NCI-H1092 treated with DMSO at 0.1 percent for 48 hours (cell line): Measurements from ENCODE around the gene PIEZO1.

Experiments
- DNase-seq: peaks from one replicate; lab custom pipeline; 2025; lab: John Stamatoyannopoulos, UW

PIEZO1 gene

DNA sequence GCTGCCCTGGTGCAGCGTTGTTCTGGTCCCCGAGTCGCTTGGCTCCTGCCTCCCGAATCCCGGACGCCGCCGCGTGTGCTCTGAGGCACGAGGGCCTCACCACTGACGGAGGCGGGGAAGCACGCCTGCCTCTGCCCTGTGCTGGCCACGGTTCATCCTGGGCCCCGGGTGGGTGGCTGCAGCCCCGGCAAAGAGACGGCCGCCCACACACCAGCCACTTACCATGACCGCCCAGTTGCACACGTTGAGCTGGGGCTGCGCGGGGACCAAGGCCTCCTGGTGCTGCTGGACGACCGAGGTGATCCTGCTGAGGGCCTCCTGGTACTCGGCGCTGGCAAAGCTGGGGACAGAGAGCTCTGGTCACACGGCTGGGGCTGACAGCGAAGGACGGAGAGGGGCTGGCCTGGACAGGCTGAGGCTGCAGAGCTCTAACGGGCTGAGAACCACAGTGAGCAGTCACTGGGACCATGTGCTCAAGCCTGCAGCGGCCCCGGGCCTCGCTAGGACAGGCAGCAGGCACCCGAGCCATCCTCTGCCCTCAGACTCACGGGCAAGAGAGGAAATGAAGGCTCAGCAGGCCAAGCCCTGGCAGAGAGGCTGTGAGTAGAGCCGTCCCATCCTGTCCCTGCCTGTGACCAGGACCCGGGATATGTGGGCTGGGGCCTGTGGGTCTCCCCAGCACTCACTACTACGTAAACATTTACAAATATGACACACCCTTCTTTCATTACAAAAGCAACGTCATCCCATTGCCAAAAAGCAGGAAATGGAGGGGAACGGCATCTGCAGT, 33.0 kb upstream of the PIEZO1 start:
- DNase-seq = no peak

GRCh38 chr16:88816736-88817535, 31.9 kb upstream of the PIEZO1 start:
- DNase-seq = no peak

DNA sequence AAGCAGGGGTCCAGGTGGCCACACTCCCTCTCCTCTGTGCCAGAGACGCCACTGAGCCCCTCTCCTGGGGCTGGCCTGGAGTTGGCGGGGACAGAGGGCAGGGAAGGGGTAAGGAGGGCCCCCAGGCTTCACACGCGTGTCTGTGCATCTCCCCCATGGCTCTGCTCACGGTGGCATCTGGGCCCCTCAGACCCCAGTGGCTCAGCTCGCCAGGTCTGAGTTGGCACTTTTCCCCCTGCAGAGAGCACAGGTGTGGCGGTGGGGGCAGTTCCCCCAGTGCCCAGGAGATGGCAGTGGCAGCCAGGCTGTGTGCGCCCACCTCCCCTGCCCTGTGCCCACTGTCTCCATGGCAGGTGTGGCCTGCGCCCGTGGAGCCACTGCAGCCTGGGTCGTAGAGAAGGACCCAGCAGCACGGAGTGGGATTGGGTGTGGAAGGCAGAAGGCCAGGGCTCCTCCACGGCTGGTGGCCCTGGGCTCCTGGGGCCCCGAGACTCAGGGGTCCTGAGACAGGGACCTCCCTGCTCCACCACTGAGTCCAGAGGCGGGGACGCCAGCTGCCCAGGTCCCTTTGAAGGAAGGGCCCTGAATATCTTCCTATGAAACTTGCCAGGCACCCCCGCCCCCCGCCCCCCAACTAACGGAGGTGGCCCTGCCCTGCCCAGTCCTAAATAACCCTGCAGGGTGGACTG, 31.0 kb upstream of the PIEZO1 start:
- peak; percentile 61 for DNase-seq

- no peak for DNase-seq
Observed at GRCh38 chr16:88815227-88815626, 30.2 kb upstream of the PIEZO1 start.

DNA sequence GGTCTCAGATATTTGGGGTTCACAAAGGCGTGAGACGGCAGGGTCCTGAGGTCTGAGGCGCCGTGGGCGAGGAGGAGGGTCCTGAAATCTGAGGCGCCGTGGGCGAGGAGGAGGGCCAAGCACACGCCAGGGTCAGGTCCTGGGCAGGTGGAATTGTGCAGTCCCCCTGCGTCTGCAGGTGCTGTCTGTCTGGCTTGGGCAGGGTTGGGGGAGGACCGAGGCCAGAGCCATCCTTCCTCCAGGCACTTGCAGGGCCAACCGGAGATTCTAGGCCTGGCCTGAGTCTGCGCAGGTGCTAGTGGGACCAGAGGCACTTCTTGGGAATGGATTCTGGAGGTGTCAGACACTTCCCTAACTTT, 29.1 kb upstream of the PIEZO1 start:
- no peak for DNase-seq

DNA sequence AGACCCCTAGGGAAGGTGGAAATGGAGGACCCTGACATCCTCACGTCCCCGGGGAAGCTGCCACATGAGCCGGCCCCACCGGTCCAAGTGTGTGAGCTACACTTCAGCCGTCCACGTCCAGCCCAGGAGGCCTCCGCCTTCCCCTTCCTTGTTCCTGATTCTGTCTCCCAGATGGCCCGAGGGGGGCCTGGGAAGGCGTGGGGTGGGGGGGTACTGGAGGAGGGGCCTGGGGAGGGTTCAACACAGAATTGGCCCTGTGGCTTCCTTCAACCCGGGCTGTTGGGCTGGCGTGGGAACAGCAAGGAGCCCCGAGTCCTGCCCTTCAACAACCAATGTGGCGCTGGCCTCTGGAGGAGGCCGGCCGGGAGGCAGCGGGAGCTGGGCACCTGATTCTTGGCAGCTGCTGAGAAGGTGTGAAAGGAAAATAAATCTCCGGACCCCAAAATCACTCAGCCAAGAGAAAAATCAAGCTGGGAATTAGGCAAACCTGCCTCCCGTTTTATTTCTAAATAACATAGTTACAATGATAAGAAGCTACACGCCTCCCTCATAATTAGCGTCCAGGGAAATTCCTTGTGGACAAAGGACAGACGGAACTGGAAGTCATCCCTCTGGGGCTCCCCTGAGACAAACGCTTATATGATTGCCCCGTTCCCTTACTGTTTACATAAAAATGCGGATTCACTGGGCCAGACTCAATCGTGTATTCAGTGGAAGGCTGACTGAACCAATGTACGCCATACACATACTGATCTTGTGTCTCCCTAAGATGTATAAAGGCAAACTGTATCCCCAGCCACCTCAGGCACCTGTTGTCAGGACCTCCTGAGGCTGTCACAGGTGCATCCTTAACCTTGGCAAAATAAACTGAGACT, 28.5 kb upstream of the PIEZO1 start:
- DNase-seq = no peak

GRCh38 chr16:88812513-88813268, 27.7 kb upstream of the PIEZO1 start:
- DNase-seq = no peak

GRCh38 chr16:88811769-88812512, 26.9 kb upstream of the PIEZO1 start, which contains the start of gene APRT:
Gene APRT, minus strand, starts transcription at chr16:88811928. Its CDS starts 29 bp downstream, at chr16:88811899.
- peak; percentile 85 for DNase-seq

GRCh38 chr16:88810912-88811768, 26.1 kb upstream of the PIEZO1 start:
- DNase-seq = peak; percentile 77

DNA sequence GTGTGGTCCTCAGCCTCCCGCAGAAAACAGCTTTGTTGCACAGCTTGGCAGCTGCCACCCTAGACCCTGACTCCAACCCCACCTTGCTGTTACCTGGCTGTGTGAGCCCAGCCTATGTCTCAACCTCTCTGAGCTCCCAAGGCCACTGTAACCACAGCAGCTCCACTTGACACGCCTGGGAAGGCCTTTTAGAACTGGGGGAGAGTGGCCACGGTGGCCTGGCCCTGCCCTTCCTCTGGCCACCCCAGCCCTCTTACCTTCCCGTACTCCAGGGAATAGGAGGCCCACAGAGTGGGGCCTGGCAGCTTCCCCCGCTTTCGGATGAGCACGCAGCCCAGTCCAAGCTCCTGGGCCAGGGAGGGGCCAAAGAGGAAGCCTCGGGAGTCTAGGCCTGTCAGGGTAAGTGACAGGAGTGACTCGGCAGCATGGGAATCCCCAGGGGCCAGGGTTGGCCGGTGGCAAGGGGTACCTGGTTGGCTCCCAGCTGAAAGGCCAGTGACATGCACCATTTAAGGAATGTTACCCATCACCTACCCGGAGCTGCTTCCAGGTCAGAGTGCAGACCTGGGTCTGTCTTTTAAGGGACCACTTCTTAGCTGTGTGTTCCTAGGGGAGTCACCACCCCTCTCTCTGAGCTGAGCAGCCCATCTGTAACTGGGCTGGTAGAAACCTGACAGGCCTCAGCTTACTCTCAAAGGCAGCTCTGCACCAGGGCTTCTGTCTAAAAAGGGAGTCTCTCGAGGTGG, 25.3 kb upstream of the PIEZO1 start:
- DNase-seq = no peak

DNA sequence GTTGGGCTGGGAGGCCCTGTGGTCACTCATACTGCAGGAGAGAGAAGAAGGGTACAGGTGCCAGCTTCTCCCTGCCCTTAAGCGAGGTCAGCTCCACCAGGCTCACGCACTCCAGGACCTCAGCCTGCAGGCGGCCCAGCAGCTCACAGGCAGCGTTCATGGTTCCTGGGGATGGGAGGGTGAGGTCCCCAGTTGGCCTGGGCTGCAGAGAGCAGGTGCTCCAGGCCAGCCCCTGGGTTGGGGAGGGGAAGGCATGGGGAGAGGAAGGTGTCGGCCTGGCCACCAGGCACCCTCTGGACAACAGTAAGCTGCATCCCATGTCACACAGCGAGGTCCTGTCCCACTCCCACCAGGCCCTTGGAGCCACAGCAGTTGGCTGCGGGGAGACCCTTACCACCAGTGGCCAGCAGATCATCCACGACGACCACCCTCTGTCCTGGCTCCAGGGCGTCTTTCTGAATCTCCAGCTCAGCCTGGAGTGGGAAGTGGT, 24.7 kb upstream of the PIEZO1 start:
- no peak for DNase-seq

- DNase-seq = no peak
Observed at GRCh38 chr16:88809068-88809675, 24.2 kb upstream of the PIEZO1 start.

DNA sequence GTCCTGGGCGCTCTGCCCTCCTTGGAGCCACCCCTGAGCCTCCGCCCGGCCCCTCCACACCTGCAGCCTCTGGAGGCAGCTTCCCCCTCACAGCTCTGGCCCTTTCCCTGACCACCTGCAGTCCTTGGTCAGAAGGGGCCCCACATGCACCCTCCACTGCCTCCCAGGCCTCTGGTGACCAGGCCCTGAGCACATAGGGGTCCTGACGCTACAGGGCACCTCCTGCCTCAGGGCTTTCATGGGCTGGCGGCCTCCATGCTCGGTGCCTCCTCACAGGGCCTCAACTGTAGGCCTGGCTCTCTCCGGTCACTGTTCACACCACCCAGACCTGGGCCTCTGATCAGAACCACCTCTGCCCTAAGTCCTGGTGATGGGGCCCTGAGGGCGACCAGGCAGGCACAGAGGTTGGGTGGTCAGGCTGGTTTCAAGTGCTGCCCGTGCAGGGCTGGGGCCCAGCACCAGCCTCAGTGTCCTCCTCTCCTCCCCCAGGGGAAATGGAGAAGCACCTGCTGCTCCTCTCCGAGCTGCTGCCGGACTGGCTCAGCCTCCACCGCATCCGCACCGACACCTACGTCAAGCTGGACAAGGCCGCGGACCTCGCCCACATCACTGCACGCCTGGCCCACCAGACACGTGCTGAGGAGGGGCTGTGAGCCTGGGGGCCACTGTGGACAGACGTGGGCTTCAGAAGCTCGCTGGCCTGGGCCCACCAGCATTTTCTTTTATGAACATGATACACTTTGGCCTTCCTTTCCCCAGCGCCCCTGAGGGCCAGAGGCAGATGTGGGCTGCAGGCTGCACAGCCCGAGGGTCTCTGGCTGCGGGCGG, 22.8 kb upstream of the PIEZO1 start:
- no peak for DNase-seq

GRCh38 chr16:88807142-88807625, 22.2 kb upstream of the PIEZO1 start:
- no peak for DNase-seq

- no peak for DNase-seq
Observed at GRCh38 chr16:88806491-88807111, 21.6 kb upstream of the PIEZO1 start.

GRCh38 chr16:88805887-88806393, 20.9 kb upstream of the PIEZO1 start:
- no peak for DNase-seq
